Keratinocyte (primary cell): Measurements from ENCODE around the gene CFAP54.

Experiments used
- CTCF ChIP-seq, 3 experiments: IDR thresholded peaks in 1 of 3; conservative IDR thresholded peaks in 1 of 3; optimal IDR thresholded peaks in 1 of 3; 2 replicates in 2 of 3; 3 replicates in 1 of 3; pipeline versions ENCODE3 to v1.5.1; 2011; ENCODE audit warnings: low read length in 3 of 3, mild to moderate bottlenecking in 3 of 3, moderate library complexity in 2 of 3, control low read depth in 1 of 3, inconsistent platforms in 1 of 3; ENCODE audit not compliant: insufficient read depth in 2 of 3; ENCODE audit errors: extremely low read depth in 1 of 3
- EZH2 ChIP-seq: IDR thresholded peaks from one replicate; pipeline ENCODE4 v1.6.1; 2012; ENCODE audit warnings: inconsistent platforms, mild to moderate bottlenecking, low read length, moderate library complexity

- no peak for TF ChIP-seq CTCF (optimal IDR thresholded peaks at IDR 0.05 in 1 of 3, IDR thresholded peaks at IDR 0.05 in 1 of 3, conservative IDR thresholded peaks at IDR 0.05 in 1 of 3; ENCODE audit: extremely low read depth in 1 of 3, insufficient read depth in 2 of 3, low read length in 3 of 3)
- TF ChIP-seq EZH2: no peak
These were observed 15.8 kb upstream of the CFAP54 start for GRCh38 chr12:96473394-96474093.
